ENCODE data around the gene GLRB. TPM values are rescaled to one million over a fixed set of nuclear protein-coding genes. Genes with fewer than 3 reads are reported as not detected.
A peak's percentile ranks its signal among the peaks of the same experiment; 100 is the strongest.
"Not testable (repeated sequence)": the region's sequence is repeated elsewhere in the genome, so short reads cannot be mapped to it uniquely, and the experiment has no call there.

Gene GLRB
- total and polyA plus RNA-seq, 3 donors from 2014 or later = 2.4 to 4.4 (median 2.6) TPM

GRCh38 chr4:157045507-157046127, 30.3 kb upstream of the GLRB start:
- no peaks in the 10 kb centered on the region for H3K4me1 ChIP-seq
- TF ChIP-seq POLR2A (IDR thresholded peaks at IDR 0.05) (no peak), CTCF (IDR thresholded peaks at IDR 0.05) (peak; percentile 40 to 75 (median 59))
- H3K27me3 ChIP-seq = no peaks in the 10 kb centered on the region
- H3K4me3 ChIP-seq = no peak overlapping the region
- no peak overlapping the region for H3K27ac ChIP-seq
- WGBS, 2 donors = 40 to 50% methylated on average over 2 of the region's 2 CpGs
- intact Hi-C loops (cut with DNase I; ENCODE audit: low total_unique reads) = no loop called here
- DNase-seq = peak; percentile 53
- H3K36me3 ChIP-seq (ENCODE audit: low read depth, missing control alignments) = no peaks in the 10 kb centered on the region
- H3K9me3 ChIP-seq = no peaks in the 10 kb centered on the region

DNA sequence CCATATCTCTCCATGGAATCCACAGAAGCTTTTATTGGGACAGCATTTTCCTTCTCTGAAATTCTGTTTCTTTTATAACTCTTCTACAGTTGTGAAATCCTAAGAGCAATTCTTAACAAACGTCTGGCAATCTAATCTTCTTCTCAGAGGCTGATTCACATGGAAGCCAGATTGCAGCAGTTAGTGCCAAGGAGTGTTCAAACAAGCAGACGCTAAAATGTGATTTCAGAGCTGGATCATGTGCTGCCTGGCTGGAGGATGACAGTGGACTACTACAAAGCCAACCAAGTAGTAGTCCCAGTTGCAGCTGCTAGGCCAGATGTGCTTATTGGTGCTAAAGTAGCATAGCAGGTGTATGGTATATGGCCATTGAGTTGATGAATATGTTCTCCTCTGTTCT, 27.7 kb upstream of the GLRB start:
- Histone ChIP-seq H3K27me3 (no peaks in the 10 kb centered on the region), H3K4me1 (no peaks in the 10 kb centered on the region), H3K9me3 (no peaks in the 10 kb centered on the region), H3K36me3 (ENCODE audit: low read depth, missing control alignments) (no peaks in the 10 kb centered on the region), H3K27ac (no peak overlapping the region), H3K4me3 (no peak overlapping the region)
- intact Hi-C loops (cut with DNase I; ENCODE audit: low total_unique reads) = no loop called here
- DNase-seq = peak; percentile 17
- TF ChIP-seq POLR2A (IDR thresholded peaks at IDR 0.05) (no peak), CTCF (IDR thresholded peaks at IDR 0.05) (no peak)
- 25 to 29% methylated on average over 2 of the region's 2 CpGs for WGBS, 2 donors

- no peaks in the 10 kb centered on the region for H3K36me3 ChIP-seq (ENCODE audit: low read depth, missing control alignments)
- no peaks in the 10 kb centered on the region for H3K27me3 ChIP-seq
- TF ChIP-seq POLR2A (IDR thresholded peaks at IDR 0.05) (no peak), CTCF (IDR thresholded peaks at IDR 0.05) (no peak)
- DNase-seq = no peak
- intact Hi-C loops (cut with DNase I; ENCODE audit: low total_unique reads) = no loop called here
- H3K4me3 ChIP-seq = no peak overlapping the region
- H3K4me1 ChIP-seq = no peaks in the 10 kb centered on the region
- 96 to 98% methylated on average over 4 of the region's 4 CpGs for WGBS, 2 donors
- no peak overlapping the region for H3K27ac ChIP-seq
- H3K9me3 ChIP-seq = no peaks in the 10 kb centered on the region
These were observed 25.4 kb upstream of the GLRB start for GRCh38 chr4:157050561-157050960.

DNA sequence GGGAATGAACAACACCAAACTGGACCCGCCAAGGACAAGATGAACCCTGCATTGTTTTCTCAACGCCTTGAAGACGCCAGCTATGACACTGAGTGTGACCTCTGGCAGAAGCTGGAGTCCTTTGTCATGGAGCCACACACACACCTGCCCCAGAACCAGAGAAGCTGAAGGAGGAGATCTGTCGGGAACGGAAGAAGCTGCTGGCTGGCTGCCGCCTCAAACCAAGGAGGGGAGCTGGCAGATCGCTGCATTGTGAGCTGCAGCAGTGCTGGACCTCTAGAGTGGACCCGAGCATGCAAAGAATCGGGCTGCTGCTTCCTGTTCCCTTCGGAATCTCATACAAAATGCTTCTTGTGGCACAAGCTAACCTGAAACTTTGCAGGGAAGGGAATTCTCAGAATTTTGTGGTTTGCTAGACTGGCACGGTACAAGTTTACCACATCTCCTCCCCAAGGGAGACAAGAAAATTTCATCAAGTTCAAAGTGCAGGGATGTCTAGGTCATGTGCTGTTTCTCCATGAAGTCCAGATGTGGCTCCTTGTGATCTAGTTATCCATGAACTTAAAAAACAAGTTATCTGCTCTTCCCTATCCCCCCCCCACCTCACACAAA, 23.4 kb upstream of the GLRB start:
- no peak for DNase-seq
- no peak overlapping the region for H3K4me3 ChIP-seq
- TF ChIP-seq CTCF (IDR thresholded peaks at IDR 0.05) (no peak), POLR2A (IDR thresholded peaks at IDR 0.05) (no peak)
- H3K36me3 ChIP-seq (ENCODE audit: low read depth, missing control alignments) = no peaks in the 10 kb centered on the region
- H3K27ac ChIP-seq = no peak overlapping the region
- intact Hi-C loops (cut with DNase I; ENCODE audit: low total_unique reads) = no loop called here
- no peaks in the 10 kb centered on the region for H3K9me3 ChIP-seq
- H3K4me1 ChIP-seq = no peaks in the 10 kb centered on the region
- no peaks in the 10 kb centered on the region for H3K27me3 ChIP-seq
- 48 to 54% methylated on average over 8 to 11 of the region's 11 CpGs for WGBS, 2 donors

- no peak overlapping the region for H3K27ac ChIP-seq
- no peaks in the 10 kb centered on the region for H3K27me3 ChIP-seq
- WGBS, 2 donors = 52 to 60% methylated on average over 1 of the region's 1 CpG
- TF ChIP-seq POLR2A (IDR thresholded peaks at IDR 0.05) (no peak), CTCF (IDR thresholded peaks at IDR 0.05) (no peak)
- H3K9me3 ChIP-seq = no peaks in the 10 kb centered on the region
- H3K4me1 ChIP-seq = no peaks in the 10 kb centered on the region
- no peaks in the 10 kb centered on the region for H3K36me3 ChIP-seq (ENCODE audit: low read depth, missing control alignments)
- intact Hi-C loops (cut with DNase I; ENCODE audit: low total_unique reads) = no loop called here
- H3K4me3 ChIP-seq = no peak overlapping the region
- DNase-seq = no peak
These were observed 18.7 kb upstream of the GLRB start for GRCh38 chr4:157057218-157057617.

- H3K9me3 ChIP-seq; H3K27ac ChIP-seq; H3K4me3 ChIP-seq; DNase-seq; H3K27me3 ChIP-seq; intact Hi-C loops (cut with DNase I; ENCODE audit: low total_unique reads); H3K4me1 ChIP-seq; H3K36me3 ChIP-seq (ENCODE audit: low read depth, missing control alignments): not testable (repeated sequence)
- WGBS, 2 donors = 83 to 95% methylated on average over 5 of the region's 5 CpGs
These were observed 17.1 kb upstream of the GLRB start for GRCh38 chr4:157058899-157059298.

Data from testis (tissue), 3 donors.